CD4-positive, alpha-beta T cell treated with Interleukin-2 at 100 ng/mL for 4 hours (primary cell): ENCODE results near the gene NINL.
"Not testable (repeated sequence)": the region's sequence is repeated elsewhere in the genome, so short reads cannot be mapped to it uniquely, and the experiment has no call there.

Source experiments
- DNase-seq: peaks from one replicate; pipeline ENCODE4 v3.0.0-alpha.2; 2020; ENCODE audit warnings: low spot score

The NINL gene

GRCh38 chr20:25592135-25592852, 7.0 kb upstream of the NINL start:
- DNase-seq = no peak

GRCh38 chr20:25590778-25591177, 5.4 kb upstream of the NINL start:
- not testable (repeated sequence) for DNase-seq

- DNase-seq = no peak
Observed at GRCh38 chr20:25588491-25588890, 3.2 kb upstream of the NINL start.

- no peak for DNase-seq
Observed at GRCh38 chr20:25587536-25587935, 2.2 kb upstream of the NINL start.

- no peak for DNase-seq
Observed at GRCh38 chr20:25586877-25587276, 1.5 kb upstream of the NINL start.

GRCh38 chr20:25583607-25584006, 1.7 kb downstream of the NINL start:
- not testable (repeated sequence) for DNase-seq

- no peak for DNase-seq
Observed at GRCh38 chr20:25580711-25581110, 4.6 kb downstream of the NINL start.

GRCh38 chr20:25579081-25579770, 6.1 kb downstream of the NINL start:
- DNase-seq = no peak

- DNase-seq = no peak
Observed at GRCh38 chr20:25576783-25577530, 8.4 kb downstream of the NINL start.

- no peak for DNase-seq
Observed at GRCh38 chr20:25574411-25574810, 10.9 kb downstream of the NINL start.

- no peak for DNase-seq
Observed at GRCh38 chr20:25573288-25574251, 11.8 kb downstream of the NINL start.

GRCh38 chr20:25571817-25572216, 13.5 kb downstream of the NINL start:
- DNase-seq = no peak

GRCh38 chr20:25571240-25571639, 14.1 kb downstream of the NINL start:
- no peak for DNase-seq

- no peak for DNase-seq
Observed at GRCh38 chr20:25570148-25570530, 15.2 kb downstream of the NINL start.

- DNase-seq = no peak
Observed at GRCh38 chr20:25567286-25567685, 18.0 kb downstream of the NINL start.

- no peak for DNase-seq
Observed at GRCh38 chr20:25566821-25567220, 18.5 kb downstream of the NINL start.

- no peak for DNase-seq
Observed at GRCh38 chr20:25565578-25566157, 19.7 kb downstream of the NINL start.

GRCh38 chr20:25563876-25564275, 21.5 kb downstream of the NINL start:
- DNase-seq = no peak

- no peak for DNase-seq
Observed at GRCh38 chr20:25563362-25563761, 22.0 kb downstream of the NINL start.

GRCh38 chr20:25561771-25562170, 23.6 kb downstream of the NINL start:
- DNase-seq = not testable (repeated sequence)

- no peak for DNase-seq
Observed at GRCh38 chr20:25553819-25554296, 31.5 kb downstream of the NINL start.
